SH-SY5Y (cell line): ENCODE measurements around the gene RPL39L.

Experiments used
- GATA2 ChIP-seq: IDR thresholded peaks from 2 replicates; pipeline ENCODE4 v1.6.1; 2011; ENCODE audit warnings: mild to moderate bottlenecking, low read depth, low read length
- GATA3 ChIP-seq: IDR thresholded peaks from 2 replicates; pipeline ENCODE4 v1.6.1; 2011; ENCODE audit warnings: low read depth, mild to moderate bottlenecking, low read length, moderate library complexity

- TF ChIP-seq GATA3 (no peak), GATA2 (no peak)
Measured at GRCh38 chr3:187132666-187133065, 6.6 kb downstream of the RPL39L start.
